ENCODE measurements around the gene STARD13. TPM values are rescaled to one million over a fixed set of nuclear protein-coding genes. Genes with fewer than 3 reads are reported as not detected.

STARD13 gene
- total RNA-seq, 1 donor from 2014 or later = 2.0 TPM

DNA sequence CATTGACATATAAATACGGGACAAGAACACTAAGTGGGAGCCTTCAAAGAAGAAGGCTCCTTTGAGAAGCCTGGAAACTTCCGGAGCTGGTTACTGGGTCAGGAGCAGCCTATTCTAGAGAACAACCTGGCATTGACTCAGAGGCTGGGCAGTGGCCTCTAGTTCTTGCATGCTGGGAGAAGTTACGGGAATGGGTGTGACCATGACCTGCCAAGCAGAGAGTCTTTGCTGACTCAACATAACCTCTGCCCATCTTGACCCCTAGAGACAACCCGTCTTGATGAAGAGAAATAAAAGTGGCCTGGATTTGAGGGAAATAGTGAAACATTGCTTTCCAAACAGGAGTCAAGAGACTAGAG, 21.0 kb downstream of the STARD13 start:
- DNase-seq (ENCODE audit: low spot score) = no peak
- no peaks in the 10 kb centered on the region for H4K20me1 ChIP-seq (ENCODE audit: low read depth)
- H3F3A ChIP-seq (ENCODE audit: low read depth) = no peaks in the 10 kb centered on the region
- H3K4me1 Mint-ChIP-seq = peaks cover 16% of the 10 kb centered on the region
- no peak overlapping the region for H3K27ac ChIP-seq
- H3K27ac Mint-ChIP-seq = no peak overlapping the region
- H3K9me3 Mint-ChIP-seq = no peaks in the 10 kb centered on the region
- H3K4me2 ChIP-seq = no peak overlapping the region
- TF ChIP-seq EZH2 (IDR thresholded peaks at IDR 0.05) = no peak
- TF ChIP-seq, protein P1, sequence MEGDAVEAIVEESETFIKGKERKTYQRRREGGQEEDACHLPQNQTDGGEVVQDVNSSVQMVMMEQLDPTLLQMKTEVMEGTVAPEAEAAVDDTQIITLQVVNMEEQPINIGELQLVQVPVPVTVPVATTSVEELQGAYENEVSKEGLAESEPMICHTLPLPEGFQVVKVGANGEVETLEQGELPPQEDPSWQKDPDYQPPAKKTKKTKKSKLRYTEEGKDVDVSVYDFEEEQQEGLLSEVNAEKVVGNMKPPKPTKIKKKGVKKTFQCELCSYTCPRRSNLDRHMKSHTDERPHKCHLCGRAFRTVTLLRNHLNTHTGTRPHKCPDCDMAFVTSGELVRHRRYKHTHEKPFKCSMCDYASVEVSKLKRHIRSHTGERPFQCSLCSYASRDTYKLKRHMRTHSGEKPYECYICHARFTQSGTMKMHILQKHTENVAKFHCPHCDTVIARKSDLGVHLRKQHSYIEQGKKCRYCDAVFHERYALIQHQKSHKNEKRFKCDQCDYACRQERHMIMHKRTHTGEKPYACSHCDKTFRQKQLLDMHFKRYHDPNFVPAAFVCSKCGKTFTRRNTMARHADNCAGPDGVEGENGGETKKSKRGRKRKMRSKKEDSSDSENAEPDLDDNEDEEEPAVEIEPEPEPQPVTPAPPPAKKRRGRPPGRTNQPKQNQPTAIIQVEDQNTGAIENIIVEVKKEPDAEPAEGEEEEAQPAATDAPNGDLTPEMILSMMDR (IDR thresholded peaks at IDR 0.05) = no peak
- TF ChIP-seq EZH2phosphoT487 (IDR thresholded peaks at IDR 0.05) = no peak
- no peaks in the 10 kb centered on the region for H3K9me3 ChIP-seq (ENCODE audit: low read depth)
- H3K9ac ChIP-seq = no peak overlapping the region
- no peaks in the 10 kb centered on the region for H3K36me3 ChIP-seq
- no peaks in the 10 kb centered on the region for H3K79me2 ChIP-seq (ENCODE audit: low read depth)
- no peak overlapping the region for H3K4me3 ChIP-seq
- peaks cover 2% of the 10 kb centered on the region for H3K27me3 Mint-ChIP-seq (ENCODE audit: insufficient read depth, low read depth)
- no peaks in the 10 kb centered on the region for H3K27me3 ChIP-seq
- H3K36me3 Mint-ChIP-seq = no peaks in the 10 kb centered on the region
- H2AFZ ChIP-seq (replicated peaks) = no peak overlapping the region
- H3K4me1 ChIP-seq = no peaks in the 10 kb centered on the region
- H3K4me3 Mint-ChIP-seq = no peak overlapping the region

DNA sequence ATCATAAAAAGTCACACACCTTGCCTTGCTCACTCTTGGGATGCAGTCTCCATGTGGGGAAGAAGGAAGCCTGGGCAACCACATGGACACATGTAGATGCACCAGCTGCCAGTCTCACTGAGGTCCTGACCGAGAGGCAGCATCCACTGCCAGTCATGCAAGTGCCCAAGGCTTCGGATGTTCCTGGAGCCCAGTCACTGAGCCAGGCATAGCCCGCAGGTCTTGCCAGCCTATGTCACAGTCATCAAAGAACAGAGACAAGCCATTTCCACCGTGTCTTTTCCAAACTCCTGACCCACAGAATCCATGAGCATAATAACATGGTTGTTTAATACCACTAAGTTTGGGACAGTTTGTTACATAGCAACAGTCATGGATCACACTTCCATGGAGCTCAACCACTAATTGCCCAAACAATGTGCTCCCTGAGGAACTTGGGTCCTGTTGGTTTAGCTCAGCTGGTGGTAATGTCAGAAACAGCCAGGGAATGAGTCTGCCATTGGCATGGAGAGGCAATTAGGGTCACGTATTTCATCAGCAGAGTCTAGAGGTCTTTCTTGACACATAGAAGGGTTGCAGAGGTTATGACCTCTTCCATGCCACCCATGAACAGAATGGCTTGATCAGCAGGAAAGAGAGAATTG, 21.5 kb downstream of the STARD13 start:
- no peaks in the 10 kb centered on the region for H3K9me3 Mint-ChIP-seq
- Histone ChIP-seq H3K4me3 (no peak overlapping the region), H3F3A (ENCODE audit: low read depth) (no peaks in the 10 kb centered on the region), H3K79me2 (ENCODE audit: low read depth) (no peaks in the 10 kb centered on the region), H3K36me3 (no peaks in the 10 kb centered on the region), H4K20me1 (ENCODE audit: low read depth) (no peaks in the 10 kb centered on the region), H3K9me3 (ENCODE audit: low read depth) (no peaks in the 10 kb centered on the region), H3K9ac (no peak overlapping the region), H2AFZ (replicated peaks) (no peak overlapping the region), H3K27me3 (no peaks in the 10 kb centered on the region), H3K4me1 (no peaks in the 10 kb centered on the region), H3K4me2 (no peak overlapping the region), H3K27ac (no peak overlapping the region)
- H3K36me3 Mint-ChIP-seq = no peaks in the 10 kb centered on the region
- peaks cover 18% of the 10 kb centered on the region for H3K4me1 Mint-ChIP-seq
- H3K4me3 Mint-ChIP-seq = no peak overlapping the region
- DNase-seq (ENCODE audit: low spot score) = no peak
- TF ChIP-seq EZH2 (IDR thresholded peaks at IDR 0.05) (no peak), EZH2phosphoT487 (IDR thresholded peaks at IDR 0.05) (no peak)
- TF ChIP-seq, protein P1 (IDR thresholded peaks at IDR 0.05) = no peak
- peaks cover 2% of the 10 kb centered on the region for H3K27me3 Mint-ChIP-seq (ENCODE audit: insufficient read depth, low read depth)
- no peak overlapping the region for H3K27ac Mint-ChIP-seq

- H3K27me3 ChIP-seq = no peaks in the 10 kb centered on the region
- no peaks in the 10 kb centered on the region for H3K36me3 ChIP-seq
- Mint-ChIP-seq H3K27ac (no peak overlapping the region), H3K36me3 (no peaks in the 10 kb centered on the region), H3K4me3 (no peak overlapping the region), H3K9me3 (no peaks in the 10 kb centered on the region), H3K27me3 (ENCODE audit: insufficient read depth, low read depth) (peaks cover 2% of the 10 kb centered on the region), H3K4me1 (peaks cover 18% of the 10 kb centered on the region)
- H3K79me2 ChIP-seq (ENCODE audit: low read depth) = no peaks in the 10 kb centered on the region
- no peaks in the 10 kb centered on the region for H3F3A ChIP-seq (ENCODE audit: low read depth)
- no peak overlapping the region for H3K4me3 ChIP-seq
- no peak overlapping the region for H3K9ac ChIP-seq
- H3K4me1 ChIP-seq = no peaks in the 10 kb centered on the region
- H2AFZ ChIP-seq (replicated peaks) = no peak overlapping the region
- H3K9me3 ChIP-seq (ENCODE audit: low read depth) = no peaks in the 10 kb centered on the region
- H3K4me2 ChIP-seq = no peak overlapping the region
- TF ChIP-seq EZH2phosphoT487 (IDR thresholded peaks at IDR 0.05) (no peak), EZH2 (IDR thresholded peaks at IDR 0.05) (no peak)
- TF ChIP-seq, protein P1 (IDR thresholded peaks at IDR 0.05) = no peak
- no peak overlapping the region for H3K27ac ChIP-seq
- DNase-seq (ENCODE audit: low spot score) = no peak
- no peaks in the 10 kb centered on the region for H4K20me1 ChIP-seq (ENCODE audit: low read depth)
These were observed 22.1 kb downstream of the STARD13 start for GRCh38 chr13:33263484-33263883.
